ENCODE data around the gene TLCD4.

DNA sequence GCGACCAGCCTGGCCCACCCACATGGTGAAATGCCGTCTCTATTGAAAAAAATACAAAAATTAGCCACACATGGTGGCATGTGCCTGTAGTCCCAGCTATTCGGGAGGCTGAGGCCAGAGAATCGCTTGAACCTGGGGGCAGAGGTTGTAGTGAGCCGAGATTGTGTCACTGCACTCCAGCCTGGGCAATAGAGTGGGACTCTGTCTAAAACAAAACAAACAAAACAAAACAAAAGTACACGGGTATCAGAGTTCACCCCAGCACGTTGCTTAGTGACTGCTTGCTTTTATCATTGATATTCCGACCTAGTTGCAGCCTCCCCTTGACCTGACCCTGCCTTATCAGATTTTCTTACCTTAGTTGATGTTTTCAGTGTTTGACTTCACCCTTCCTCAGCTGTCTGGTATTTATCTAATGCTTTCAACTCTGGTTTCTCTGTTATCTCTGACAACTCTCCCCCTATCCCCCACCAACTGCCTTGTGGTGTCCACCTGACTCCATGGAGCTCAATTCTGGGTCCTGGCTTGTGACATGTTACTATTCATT lies 5.1 kb downstream of the TLCD4 start:
- TF ChIP-seq, protein P1, sequence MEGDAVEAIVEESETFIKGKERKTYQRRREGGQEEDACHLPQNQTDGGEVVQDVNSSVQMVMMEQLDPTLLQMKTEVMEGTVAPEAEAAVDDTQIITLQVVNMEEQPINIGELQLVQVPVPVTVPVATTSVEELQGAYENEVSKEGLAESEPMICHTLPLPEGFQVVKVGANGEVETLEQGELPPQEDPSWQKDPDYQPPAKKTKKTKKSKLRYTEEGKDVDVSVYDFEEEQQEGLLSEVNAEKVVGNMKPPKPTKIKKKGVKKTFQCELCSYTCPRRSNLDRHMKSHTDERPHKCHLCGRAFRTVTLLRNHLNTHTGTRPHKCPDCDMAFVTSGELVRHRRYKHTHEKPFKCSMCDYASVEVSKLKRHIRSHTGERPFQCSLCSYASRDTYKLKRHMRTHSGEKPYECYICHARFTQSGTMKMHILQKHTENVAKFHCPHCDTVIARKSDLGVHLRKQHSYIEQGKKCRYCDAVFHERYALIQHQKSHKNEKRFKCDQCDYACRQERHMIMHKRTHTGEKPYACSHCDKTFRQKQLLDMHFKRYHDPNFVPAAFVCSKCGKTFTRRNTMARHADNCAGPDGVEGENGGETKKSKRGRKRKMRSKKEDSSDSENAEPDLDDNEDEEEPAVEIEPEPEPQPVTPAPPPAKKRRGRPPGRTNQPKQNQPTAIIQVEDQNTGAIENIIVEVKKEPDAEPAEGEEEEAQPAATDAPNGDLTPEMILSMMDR (IDR thresholded peaks at IDR 0.05): no peak
- no peak for TF ChIP-seq POLR2A (IDR thresholded peaks at IDR 0.05)
